Upper lobe of left lung (tissue), 4 donors: Measurements from ENCODE around the gene TAS2R16.

Experiments
- EP300 ChIP-seq, 4 donors: sonication (generic); formaldehyde crosslinking; IDR thresholded peaks; one replicate each; pipeline ENCODE4 v1.5.1; 2017; ENCODE audit warnings: antibody characterized with exemption in 4 of 4, control low read depth in 2 of 4
- POLR2A ChIP-seq, 4 donors: fragments of 450-650 bp; IDR thresholded peaks; one replicate each; pipeline ENCODE4 v1.5.1; 2016 to 2017; ENCODE audit warnings: antibody characterized with exemption in 4 of 4, mild to moderate bottlenecking in 2 of 4
- POLR2AphosphoS5 ChIP-seq, 2 donors: sonication (generic); formaldehyde crosslinking; IDR thresholded peaks; one replicate each; pipeline ENCODE4 v1.5.1; 2017; ENCODE audit warnings: antibody characterized with exemption in 2 of 2
- TF ChIP-seq, protein P1 (sequence below), 6 experiments: fragments of 450-650 bp in 4 of 6; fragments of 200-600 bp in 2 of 6; sonication (generic) in 2 of 6; IDR thresholded peaks; one replicate each; pipeline ENCODE4 v1.5.1; 2016 to 2019; ENCODE audit warnings: antibody characterized with exemption in 6 of 6

DNA sequence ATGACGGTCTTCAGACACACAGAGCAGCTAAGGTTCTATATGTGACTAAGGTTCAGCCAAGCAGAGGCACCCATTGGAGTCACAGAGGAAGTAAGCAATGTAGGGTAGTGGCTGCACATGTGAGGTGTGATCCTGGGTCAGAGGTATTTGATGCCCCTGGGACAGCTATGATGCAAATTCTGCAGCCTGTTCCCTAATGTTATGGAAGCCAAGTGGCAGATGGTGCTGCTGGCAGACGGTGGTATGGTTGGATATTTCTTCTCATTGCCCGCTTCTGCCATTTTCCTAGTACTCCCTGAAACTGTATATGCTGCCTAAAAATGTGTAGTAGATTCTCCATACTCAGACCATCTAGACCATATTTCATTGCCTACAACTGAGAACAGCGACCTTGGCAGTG, 7.2 kb downstream of the TAS2R16 start:
- TF ChIP-seq, protein P1, sequence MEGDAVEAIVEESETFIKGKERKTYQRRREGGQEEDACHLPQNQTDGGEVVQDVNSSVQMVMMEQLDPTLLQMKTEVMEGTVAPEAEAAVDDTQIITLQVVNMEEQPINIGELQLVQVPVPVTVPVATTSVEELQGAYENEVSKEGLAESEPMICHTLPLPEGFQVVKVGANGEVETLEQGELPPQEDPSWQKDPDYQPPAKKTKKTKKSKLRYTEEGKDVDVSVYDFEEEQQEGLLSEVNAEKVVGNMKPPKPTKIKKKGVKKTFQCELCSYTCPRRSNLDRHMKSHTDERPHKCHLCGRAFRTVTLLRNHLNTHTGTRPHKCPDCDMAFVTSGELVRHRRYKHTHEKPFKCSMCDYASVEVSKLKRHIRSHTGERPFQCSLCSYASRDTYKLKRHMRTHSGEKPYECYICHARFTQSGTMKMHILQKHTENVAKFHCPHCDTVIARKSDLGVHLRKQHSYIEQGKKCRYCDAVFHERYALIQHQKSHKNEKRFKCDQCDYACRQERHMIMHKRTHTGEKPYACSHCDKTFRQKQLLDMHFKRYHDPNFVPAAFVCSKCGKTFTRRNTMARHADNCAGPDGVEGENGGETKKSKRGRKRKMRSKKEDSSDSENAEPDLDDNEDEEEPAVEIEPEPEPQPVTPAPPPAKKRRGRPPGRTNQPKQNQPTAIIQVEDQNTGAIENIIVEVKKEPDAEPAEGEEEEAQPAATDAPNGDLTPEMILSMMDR (IDR thresholded peaks at IDR 0.05), result no peak
- TF ChIP-seq EP300 (IDR thresholded peaks at IDR 0.05), result no peak
- no peak for TF ChIP-seq POLR2AphosphoS5 (IDR thresholded peaks at IDR 0.05)
- TF ChIP-seq POLR2A (IDR thresholded peaks at IDR 0.05), result no peak
